ENCODE data around the gene SASS6.

The SASS6 gene

GRCh38 chr1:100162881-100163280 lies 30.2 kb upstream of the SASS6 start:
- no peak for TF ChIP-seq POLR2AphosphoS5 (IDR thresholded peaks at IDR 0.05; ENCODE audit: low read depth)
- TF ChIP-seq, protein P1, sequence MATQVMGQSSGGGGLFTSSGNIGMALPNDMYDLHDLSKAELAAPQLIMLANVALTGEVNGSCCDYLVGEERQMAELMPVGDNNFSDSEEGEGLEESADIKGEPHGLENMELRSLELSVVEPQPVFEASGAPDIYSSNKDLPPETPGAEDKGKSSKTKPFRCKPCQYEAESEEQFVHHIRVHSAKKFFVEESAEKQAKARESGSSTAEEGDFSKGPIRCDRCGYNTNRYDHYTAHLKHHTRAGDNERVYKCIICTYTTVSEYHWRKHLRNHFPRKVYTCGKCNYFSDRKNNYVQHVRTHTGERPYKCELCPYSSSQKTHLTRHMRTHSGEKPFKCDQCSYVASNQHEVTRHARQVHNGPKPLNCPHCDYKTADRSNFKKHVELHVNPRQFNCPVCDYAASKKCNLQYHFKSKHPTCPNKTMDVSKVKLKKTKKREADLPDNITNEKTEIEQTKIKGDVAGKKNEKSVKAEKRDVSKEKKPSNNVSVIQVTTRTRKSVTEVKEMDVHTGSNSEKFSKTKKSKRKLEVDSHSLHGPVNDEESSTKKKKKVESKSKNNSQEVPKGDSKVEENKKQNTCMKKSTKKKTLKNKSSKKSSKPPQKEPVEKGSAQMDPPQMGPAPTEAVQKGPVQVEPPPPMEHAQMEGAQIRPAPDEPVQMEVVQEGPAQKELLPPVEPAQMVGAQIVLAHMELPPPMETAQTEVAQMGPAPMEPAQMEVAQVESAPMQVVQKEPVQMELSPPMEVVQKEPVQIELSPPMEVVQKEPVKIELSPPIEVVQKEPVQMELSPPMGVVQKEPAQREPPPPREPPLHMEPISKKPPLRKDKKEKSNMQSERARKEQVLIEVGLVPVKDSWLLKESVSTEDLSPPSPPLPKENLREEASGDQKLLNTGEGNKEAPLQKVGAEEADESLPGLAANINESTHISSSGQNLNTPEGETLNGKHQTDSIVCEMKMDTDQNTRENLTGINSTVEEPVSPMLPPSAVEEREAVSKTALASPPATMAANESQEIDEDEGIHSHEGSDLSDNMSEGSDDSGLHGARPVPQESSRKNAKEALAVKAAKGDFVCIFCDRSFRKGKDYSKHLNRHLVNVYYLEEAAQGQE (IDR thresholded peaks at IDR 0.05; ENCODE audit: insufficient replicate concordance, low read depth), result no peak
- no peak for TF ChIP-seq SPI1 (IDR thresholded peaks at IDR 0.05; ENCODE audit: borderline replicate concordance, low read depth)
- TF ChIP-seq CTCF (IDR thresholded peaks at IDR 0.05; ENCODE audit: insufficient read depth, low read length), result no peak
- no peak for TF ChIP-seq GABPA (IDR thresholded peaks at IDR 0.05; ENCODE audit: low read depth)

GRCh38 chr1:100152271-100152670 lies 19.5 kb upstream of the SASS6 start:
- no peak for DNase-seq (ENCODE audit: low read depth in 1 of 2, low spot score in 1 of 2)

More at GRCh38 chr1:100162881-100163280, 30.2 kb upstream of the SASS6 start:
- no peak overlapping the region for H3K27ac ChIP-seq (replicated peaks)
- H3K4me3 ChIP-seq (replicated peaks; ENCODE audit: insufficient read depth, low read length), result no peak overlapping the region
- no peak for DNase-seq (ENCODE audit: low read depth in 1 of 2, low spot score in 1 of 2)
- no peaks in the 10 kb centered on the region for H3K27me3 ChIP-seq (ENCODE audit: insufficient read depth, poor library complexity, severe bottlenecking)

GRCh38 chr1:100151679-100152078 lies 18.9 kb upstream of the SASS6 start:
- H3K27ac ChIP-seq (replicated peaks), result no peak overlapping the region
- no peaks in the 10 kb centered on the region for H3K27me3 ChIP-seq (ENCODE audit: insufficient read depth, poor library complexity, severe bottlenecking)
- TF ChIP-seq, protein P1 (IDR thresholded peaks at IDR 0.05; ENCODE audit: insufficient replicate concordance, low read depth), result no peak
- TF ChIP-seq POLR2AphosphoS5 (IDR thresholded peaks at IDR 0.05; ENCODE audit: low read depth), result no peak
- no peak for TF ChIP-seq GABPA (IDR thresholded peaks at IDR 0.05; ENCODE audit: low read depth)
- TF ChIP-seq SPI1 (IDR thresholded peaks at IDR 0.05; ENCODE audit: borderline replicate concordance, low read depth), result no peak
- TF ChIP-seq CTCF (IDR thresholded peaks at IDR 0.05; ENCODE audit: insufficient read depth, low read length), result no peak
- DNase-seq (ENCODE audit: low read depth in 1 of 2, low spot score in 1 of 2), result no peak
- H3K4me3 ChIP-seq (replicated peaks; ENCODE audit: insufficient read depth, low read length), result no peak overlapping the region

More at GRCh38 chr1:100152271-100152670, 19.5 kb upstream of the SASS6 start:
- Histone ChIP-seq H3K4me3 (replicated peaks; ENCODE audit: insufficient read depth, low read length) (no peak overlapping the region), H3K27ac (replicated peaks) (no peak overlapping the region), H3K27me3 (ENCODE audit: insufficient read depth, poor library complexity, severe bottlenecking) (no peaks in the 10 kb centered on the region)
- TF ChIP-seq, protein P1 (IDR thresholded peaks at IDR 0.05; ENCODE audit: insufficient replicate concordance, low read depth), result no peak
- TF ChIP-seq SPI1 (IDR thresholded peaks at IDR 0.05; ENCODE audit: borderline replicate concordance, low read depth), result peak; percentile 78
- no peak for TF ChIP-seq CTCF (IDR thresholded peaks at IDR 0.05; ENCODE audit: insufficient read depth, low read length)
- no peak for TF ChIP-seq GABPA (IDR thresholded peaks at IDR 0.05; ENCODE audit: low read depth)
- no peak for TF ChIP-seq POLR2AphosphoS5 (IDR thresholded peaks at IDR 0.05; ENCODE audit: low read depth)

Measured in HL-60 (cell line).